ENCODE results near the gene NRM.

The NRM gene

DNA sequence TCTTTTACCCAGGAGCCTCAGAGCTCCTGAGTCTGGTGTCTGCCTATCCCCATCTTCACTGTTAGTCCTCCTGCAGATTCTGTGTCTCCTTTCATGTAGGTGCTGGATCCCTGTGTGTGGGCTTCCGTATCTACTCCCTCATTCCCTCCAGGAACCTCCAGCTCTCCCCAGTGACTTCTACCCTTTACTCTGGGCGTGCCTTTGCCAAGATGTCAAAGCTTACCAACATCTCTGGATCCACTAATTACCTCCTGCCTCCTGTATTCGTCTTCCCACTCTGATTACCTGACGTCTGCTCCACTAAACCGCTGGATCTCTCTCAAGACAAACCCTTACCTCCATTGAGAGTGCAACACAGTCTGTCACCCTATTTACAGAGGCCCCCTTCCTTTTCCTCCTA, 46.0 kb downstream of the NRM start:
- Histone ChIP-seq H3K4me3 (ENCODE audit: insufficient read depth, low read length, poor library complexity, severe bottlenecking) (no peak overlapping the region), H3K27ac (ENCODE audit: low read depth, low read length) (no peak overlapping the region), H3K36me3 (ENCODE audit: low read length) (no peaks in the 10 kb centered on the region), H4K20me1 (ENCODE audit: low read depth, low read length) (peaks cover 8% of the 10 kb centered on the region; the same call in 1 of the 2 replicates), H3K79me2 (ENCODE audit: insufficient read depth, low read length) (peaks cover 37% of the 10 kb centered on the region), H3K4me2 (ENCODE audit: low read depth, low read length, poor library complexity, severe bottlenecking) (no peak overlapping the region), H3K9me2 (replicated peaks; ENCODE audit: insufficient read depth, low read length) (no peaks in the 10 kb centered on the region), H3K9me3 (ENCODE audit: insufficient read depth, low read length) (no peaks in the 10 kb centered on the region), H3K27me3 (ENCODE audit: low read length) (no peaks in the 10 kb centered on the region), H3F3A (ENCODE audit: insufficient read depth) (peaks cover 6% of the 10 kb centered on the region; the same call in 1 of the 2 replicates), H3K9ac (ENCODE audit: low read length) (0 out of 2 replicates have a peak overlapping the region, but pooled peaks have one; percentile 2), H2AFZ (ENCODE audit: low read depth, low read length, severe bottlenecking) (no peak overlapping the region)
- TF ChIP-seq, protein P1, sequence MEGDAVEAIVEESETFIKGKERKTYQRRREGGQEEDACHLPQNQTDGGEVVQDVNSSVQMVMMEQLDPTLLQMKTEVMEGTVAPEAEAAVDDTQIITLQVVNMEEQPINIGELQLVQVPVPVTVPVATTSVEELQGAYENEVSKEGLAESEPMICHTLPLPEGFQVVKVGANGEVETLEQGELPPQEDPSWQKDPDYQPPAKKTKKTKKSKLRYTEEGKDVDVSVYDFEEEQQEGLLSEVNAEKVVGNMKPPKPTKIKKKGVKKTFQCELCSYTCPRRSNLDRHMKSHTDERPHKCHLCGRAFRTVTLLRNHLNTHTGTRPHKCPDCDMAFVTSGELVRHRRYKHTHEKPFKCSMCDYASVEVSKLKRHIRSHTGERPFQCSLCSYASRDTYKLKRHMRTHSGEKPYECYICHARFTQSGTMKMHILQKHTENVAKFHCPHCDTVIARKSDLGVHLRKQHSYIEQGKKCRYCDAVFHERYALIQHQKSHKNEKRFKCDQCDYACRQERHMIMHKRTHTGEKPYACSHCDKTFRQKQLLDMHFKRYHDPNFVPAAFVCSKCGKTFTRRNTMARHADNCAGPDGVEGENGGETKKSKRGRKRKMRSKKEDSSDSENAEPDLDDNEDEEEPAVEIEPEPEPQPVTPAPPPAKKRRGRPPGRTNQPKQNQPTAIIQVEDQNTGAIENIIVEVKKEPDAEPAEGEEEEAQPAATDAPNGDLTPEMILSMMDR (IDR thresholded peaks at IDR 0.05; ENCODE audit: insufficient read depth, low read length, poor library complexity, severe bottlenecking), result no peak
- TF ChIP-seq EZH2phosphoT487 (conservative IDR thresholded peaks at IDR 0.05; ENCODE audit: low read length), result no peak

DNA sequence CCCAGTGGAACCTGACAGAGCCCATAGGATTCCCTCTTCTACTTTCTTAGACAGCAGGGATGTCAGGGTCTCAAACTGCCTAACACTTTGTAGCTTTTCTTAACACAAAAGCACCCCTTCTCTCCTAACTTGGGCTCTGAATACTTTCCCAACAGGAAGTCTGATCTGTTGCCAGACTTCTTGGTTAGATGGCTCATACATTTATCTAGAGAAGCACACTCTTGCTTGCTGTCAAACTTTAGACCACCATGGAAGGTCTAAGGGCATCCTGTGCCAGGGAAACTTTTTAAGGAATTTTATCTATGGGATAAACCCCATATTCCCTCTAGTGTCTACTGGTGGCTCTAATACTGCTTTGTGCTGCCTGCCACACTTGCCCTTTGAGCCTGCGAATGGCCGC, 47.1 kb downstream of the NRM start:
- H3K36me3 ChIP-seq (ENCODE audit: low read length), result no peaks in the 10 kb centered on the region

DNA sequence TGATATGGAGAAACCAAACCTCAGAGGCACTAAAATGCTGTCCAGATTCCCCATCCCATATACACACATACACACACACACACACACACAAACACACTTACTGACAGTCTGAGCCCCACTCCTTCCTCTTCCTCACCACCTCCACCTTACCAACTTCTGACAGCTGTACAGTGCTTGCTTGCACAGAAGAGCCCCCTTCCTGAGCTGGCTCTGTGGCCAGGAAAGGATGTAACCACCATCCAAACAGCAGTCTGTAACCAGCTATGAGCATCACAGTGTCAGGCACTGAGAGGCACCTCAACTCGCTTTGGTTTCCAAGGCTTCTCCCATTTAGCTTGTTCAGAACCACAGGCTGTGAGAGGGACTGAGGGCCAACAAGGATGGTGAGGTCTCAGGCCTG, 49.7 kb downstream of the NRM start:
- Histone ChIP-seq H3K27ac (ENCODE audit: low read depth, low read length) (no peak overlapping the region), H3K79me2 (ENCODE audit: insufficient read depth, low read length) (peaks cover 5% of the 10 kb centered on the region), H3K27me3 (ENCODE audit: low read length) (no peaks in the 10 kb centered on the region), H3K9me3 (ENCODE audit: insufficient read depth, low read length) (no peaks in the 10 kb centered on the region), H3K4me3 (ENCODE audit: insufficient read depth, low read length, poor library complexity, severe bottlenecking) (no peak overlapping the region), H3F3A (ENCODE audit: insufficient read depth) (no peaks in the 10 kb centered on the region), H4K20me1 (ENCODE audit: low read depth, low read length) (no peaks in the 10 kb centered on the region; the same call in 1 of the 2 replicates), H3K9ac (ENCODE audit: low read length) (no peak overlapping the region), H3K4me2 (ENCODE audit: low read depth, low read length, poor library complexity, severe bottlenecking) (no peak overlapping the region), H3K36me3 (ENCODE audit: low read length) (no peaks in the 10 kb centered on the region), H3K9me2 (replicated peaks; ENCODE audit: insufficient read depth, low read length) (no peaks in the 10 kb centered on the region), H2AFZ (ENCODE audit: low read depth, low read length, severe bottlenecking) (no peak overlapping the region)
- TF ChIP-seq EZH2phosphoT487 (conservative IDR thresholded peaks at IDR 0.05; ENCODE audit: low read length), result no peak
- TF ChIP-seq, protein P1 (IDR thresholded peaks at IDR 0.05; ENCODE audit: insufficient read depth, low read length, poor library complexity, severe bottlenecking), result no peak

More for the DNA sequence above, 47.1 kb downstream of the NRM start:
- H2AFZ ChIP-seq (ENCODE audit: low read depth, low read length, severe bottlenecking), result no peak overlapping the region
- H3K9me2 ChIP-seq (replicated peaks; ENCODE audit: insufficient read depth, low read length), result no peaks in the 10 kb centered on the region
- peaks cover 8% of the 10 kb centered on the region; the same call in 1 of the 2 replicates for H4K20me1 ChIP-seq (ENCODE audit: low read depth, low read length)
- no peak for TF ChIP-seq EZH2phosphoT487 (conservative IDR thresholded peaks at IDR 0.05; ENCODE audit: low read length)
- TF ChIP-seq, protein P1 (IDR thresholded peaks at IDR 0.05; ENCODE audit: insufficient read depth, low read length, poor library complexity, severe bottlenecking), result no peak
- no peaks in the 10 kb centered on the region for H3K9me3 ChIP-seq (ENCODE audit: insufficient read depth, low read length)
- peaks cover 26% of the 10 kb centered on the region for H3K79me2 ChIP-seq (ENCODE audit: insufficient read depth, low read length)
- H3K9ac ChIP-seq (ENCODE audit: low read length), result no peak overlapping the region
- peaks cover 6% of the 10 kb centered on the region; the same call in 1 of the 2 replicates for H3F3A ChIP-seq (ENCODE audit: insufficient read depth)
- H3K4me2 ChIP-seq (ENCODE audit: low read depth, low read length, poor library complexity, severe bottlenecking), result no peak overlapping the region
- H3K27ac ChIP-seq (ENCODE audit: low read depth, low read length), result no peak overlapping the region
- no peaks in the 10 kb centered on the region for H3K27me3 ChIP-seq (ENCODE audit: low read length)
- H3K4me3 ChIP-seq (ENCODE audit: insufficient read depth, low read length, poor library complexity, severe bottlenecking), result no peak overlapping the region

Data from SU-DHL-6 (cell line).